ENCODE data around the gene UGT1A8. TPM values are rescaled to one million over a fixed set of nuclear protein-coding genes. Genes with fewer than 3 reads are reported as not detected.

UGT1A8 gene
- total RNA-seq, 2 donors from 2014 or later: 15.9 to 16.8 TPM

GRCh38 chr2:233673896-233674295 is 56.5 kb downstream of the UGT1A8 start:
- no peak for DNase-seq
- no peak for TF ChIP-seq CTCF (IDR thresholded peaks at IDR 0.05)
- H3K27me3 ChIP-seq: no peaks in the 10 kb centered on the region
- no peaks in the 10 kb centered on the region for H3K9me3 ChIP-seq
- H3K27ac ChIP-seq: no peak overlapping the region
- H3K9ac ChIP-seq (ENCODE audit: low read depth in 2 of 2, low read length in 2 of 2): no peak overlapping the region
- H3K36me3 ChIP-seq: no peaks in the 10 kb centered on the region
- intact Hi-C loops (cut with DNase I): no loop called here
- no peak overlapping the region for H3K4me3 ChIP-seq
- H3K4me1 ChIP-seq: no peaks in the 10 kb centered on the region

DNA sequence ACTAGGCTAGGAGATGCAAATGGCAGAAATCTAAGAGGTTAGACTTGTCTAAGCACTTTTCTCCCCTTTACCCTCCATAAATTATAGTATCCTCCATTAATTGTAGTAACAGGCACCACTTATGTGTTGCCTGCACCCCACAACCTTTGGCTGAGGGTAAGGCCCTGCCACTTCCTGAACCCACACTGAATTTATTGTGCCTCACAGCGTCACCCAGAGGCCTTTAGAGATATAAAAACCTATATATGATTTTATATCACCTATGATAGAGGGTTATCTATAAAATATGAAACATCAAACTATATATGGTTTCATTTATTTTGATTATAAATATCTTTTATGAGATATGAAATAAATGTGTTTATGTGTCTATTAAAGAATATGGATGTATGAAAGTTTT is 56.9 kb downstream of the UGT1A8 start:
- Histone ChIP-seq H3K36me3 (no peaks in the 10 kb centered on the region), H3K9ac (ENCODE audit: low read depth in 2 of 2, low read length in 2 of 2) (no peak overlapping the region), H3K4me3 (no peak overlapping the region), H3K27me3 (no peaks in the 10 kb centered on the region), H3K4me1 (no peaks in the 10 kb centered on the region), H3K27ac (no peak overlapping the region), H3K9me3 (no peaks in the 10 kb centered on the region)
- TF ChIP-seq CTCF (IDR thresholded peaks at IDR 0.05): no peak
- intact Hi-C loops (cut with DNase I): no loop called here
- no peak for DNase-seq

GRCh38 chr2:233674995-233675394 is 57.6 kb downstream of the UGT1A8 start:
- no peak overlapping the region for H3K9ac ChIP-seq (ENCODE audit: low read depth in 2 of 2, low read length in 2 of 2)
- no peak overlapping the region for H3K4me3 ChIP-seq
- intact Hi-C loops (cut with DNase I): no loop called here
- no peaks in the 10 kb centered on the region for H3K4me1 ChIP-seq
- TF ChIP-seq CTCF (IDR thresholded peaks at IDR 0.05): no peak
- H3K36me3 ChIP-seq: no peaks in the 10 kb centered on the region
- DNase-seq: no peak
- no peaks in the 10 kb centered on the region for H3K9me3 ChIP-seq
- no peak overlapping the region for H3K27ac ChIP-seq
- no peaks in the 10 kb centered on the region for H3K27me3 ChIP-seq

GRCh38 chr2:233676046-233676445 is 58.6 kb downstream of the UGT1A8 start:
- intact Hi-C loops (cut with DNase I): no loop called here
- Histone ChIP-seq H3K9ac (ENCODE audit: low read depth in 2 of 2, low read length in 2 of 2) (no peak overlapping the region), H3K27me3 (no peaks in the 10 kb centered on the region), H3K27ac (no peak overlapping the region), H3K36me3 (no peaks in the 10 kb centered on the region), H3K4me3 (no peak overlapping the region), H3K4me1 (no peaks in the 10 kb centered on the region), H3K9me3 (no peaks in the 10 kb centered on the region)
- no peak for TF ChIP-seq CTCF (IDR thresholded peaks at IDR 0.05)
- no peak for DNase-seq

DNA sequence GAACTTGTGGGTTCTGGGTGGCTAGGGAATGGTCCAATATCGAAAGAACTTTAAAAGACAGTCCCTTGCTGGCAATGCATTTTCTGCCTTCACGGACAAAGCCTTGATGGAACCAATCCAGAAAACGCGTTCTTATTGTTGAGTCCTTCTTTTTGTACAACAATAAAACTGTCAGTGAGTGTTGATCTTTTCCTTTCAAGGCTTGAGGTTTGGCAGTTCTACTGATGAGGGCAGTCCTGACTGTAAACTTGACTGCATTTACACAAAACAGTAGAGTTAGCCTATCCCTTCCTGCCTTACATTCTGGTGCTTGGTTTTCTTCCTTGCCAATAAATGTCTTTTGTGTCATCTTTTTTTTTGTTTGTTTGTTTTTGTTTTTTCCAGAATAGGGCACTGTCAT is 61.8 kb downstream of the UGT1A8 start:
- no peaks in the 10 kb centered on the region for H3K36me3 ChIP-seq
- no peak overlapping the region for H3K27ac ChIP-seq
- no peak overlapping the region for H3K9ac ChIP-seq (ENCODE audit: low read depth in 2 of 2, low read length in 2 of 2)
- no peaks in the 10 kb centered on the region for H3K27me3 ChIP-seq
- DNase-seq: no peak
- no peaks in the 10 kb centered on the region for H3K9me3 ChIP-seq
- intact Hi-C loops (cut with DNase I): no loop called here
- no peak for TF ChIP-seq CTCF (IDR thresholded peaks at IDR 0.05)
- H3K4me3 ChIP-seq: no peak overlapping the region
- no peaks in the 10 kb centered on the region for H3K4me1 ChIP-seq

Data from colonic mucosa (tissue), 4 donors.